ENCODE measurements around the gene TECTB. TPM values are rescaled to one million over a fixed set of nuclear protein-coding genes. Genes with fewer than 3 reads are reported as not detected.

TECTB gene
- total RNA-seq, 1 experiment from 2014 or later: not detected

DNA sequence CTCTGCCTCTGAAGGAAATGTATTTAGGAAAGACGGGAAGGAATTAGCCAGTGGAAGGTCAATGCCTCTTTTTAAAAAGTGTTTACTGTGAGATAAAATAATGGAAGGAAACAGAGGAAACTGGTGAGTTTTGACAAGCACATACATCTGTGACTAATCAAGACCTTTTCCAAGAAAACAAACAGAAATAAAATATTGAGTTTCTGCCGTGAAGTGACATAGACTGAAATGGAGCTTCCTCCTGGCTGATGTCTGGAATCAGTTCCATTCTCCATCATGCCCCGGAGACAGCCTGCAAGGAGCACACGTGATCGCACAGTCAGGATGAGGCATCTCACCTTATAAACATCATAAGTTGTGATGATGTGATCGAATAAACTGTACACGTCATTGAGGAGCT is 30.7 kb downstream of the TECTB start:
- DNase-seq (ENCODE audit: low read depth, low spot score) (peak; percentile 27), ATAC-seq (no peak)
- Histone ChIP-seq H3K36me3 (ENCODE audit: control insufficient read depth, insufficient read depth, low read length) (no peaks in the 10 kb centered on the region), H3K27ac (ENCODE audit: low read length) (no peak overlapping the region), H3K4me3 (ENCODE audit: low read depth in 2 of 2, low read length in 2 of 2) (no peak overlapping the region), H3K4me1 (ENCODE audit: control insufficient read depth, insufficient read depth, low read length) (no peaks in the 10 kb centered on the region), H3K9me3 (ENCODE audit: control insufficient read depth, insufficient read depth, low read depth, low read length) (no peaks in the 10 kb centered on the region), H3K27me3 (ENCODE audit: control insufficient read depth, insufficient read depth, low read length) (peaks cover 16% of the 10 kb centered on the region)
- CTCF ChIA-PET: interaction anchor here (0.7 to 1.0 kb wide), 2 partner anchors 13 to 158 kb away, joined by 3 to 8 read pairs; no protein-coding TSS in a partner anchor
- intact Hi-C loops (cut with micrococcal nuclease; ENCODE audit: unreplicated experiment) (loop anchor here (2.0 to 10.0 kb wide), 2 partner anchors 173 to 559 kb away; no protein-coding TSS in a partner anchor), in situ Hi-C loops (cut with HindIII; ENCODE audit: low pct_unique_long_range_greater_than_20kb, low sequenced_read_pairs) (no loop called here)
- TF ChIP-seq SIN3A (IDR thresholded peaks at IDR 0.05; ENCODE audit: borderline replicate concordance, insufficient read depth, low read depth, low read length) (no peak), POLR2AphosphoS5 (IDR thresholded peaks at IDR 0.05; ENCODE audit: low read depth, low read length) (no peak), REST (IDR thresholded peaks at IDR 0.05; ENCODE audit: insufficient read depth in 1 of 2, low read depth in 2 of 2, low read length in 1 of 2) (no peak), TCF7L2 (IDR thresholded peaks at IDR 0.05; ENCODE audit: low read depth, low read length) (no peak)
- TF ChIP-seq, protein P1, sequence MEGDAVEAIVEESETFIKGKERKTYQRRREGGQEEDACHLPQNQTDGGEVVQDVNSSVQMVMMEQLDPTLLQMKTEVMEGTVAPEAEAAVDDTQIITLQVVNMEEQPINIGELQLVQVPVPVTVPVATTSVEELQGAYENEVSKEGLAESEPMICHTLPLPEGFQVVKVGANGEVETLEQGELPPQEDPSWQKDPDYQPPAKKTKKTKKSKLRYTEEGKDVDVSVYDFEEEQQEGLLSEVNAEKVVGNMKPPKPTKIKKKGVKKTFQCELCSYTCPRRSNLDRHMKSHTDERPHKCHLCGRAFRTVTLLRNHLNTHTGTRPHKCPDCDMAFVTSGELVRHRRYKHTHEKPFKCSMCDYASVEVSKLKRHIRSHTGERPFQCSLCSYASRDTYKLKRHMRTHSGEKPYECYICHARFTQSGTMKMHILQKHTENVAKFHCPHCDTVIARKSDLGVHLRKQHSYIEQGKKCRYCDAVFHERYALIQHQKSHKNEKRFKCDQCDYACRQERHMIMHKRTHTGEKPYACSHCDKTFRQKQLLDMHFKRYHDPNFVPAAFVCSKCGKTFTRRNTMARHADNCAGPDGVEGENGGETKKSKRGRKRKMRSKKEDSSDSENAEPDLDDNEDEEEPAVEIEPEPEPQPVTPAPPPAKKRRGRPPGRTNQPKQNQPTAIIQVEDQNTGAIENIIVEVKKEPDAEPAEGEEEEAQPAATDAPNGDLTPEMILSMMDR (IDR thresholded peaks at IDR 0.05): no peak
- POLR2A ChIA-PET: no interaction called here
- BruUV-seq (replicated peaks): no TSS peak

DNA sequence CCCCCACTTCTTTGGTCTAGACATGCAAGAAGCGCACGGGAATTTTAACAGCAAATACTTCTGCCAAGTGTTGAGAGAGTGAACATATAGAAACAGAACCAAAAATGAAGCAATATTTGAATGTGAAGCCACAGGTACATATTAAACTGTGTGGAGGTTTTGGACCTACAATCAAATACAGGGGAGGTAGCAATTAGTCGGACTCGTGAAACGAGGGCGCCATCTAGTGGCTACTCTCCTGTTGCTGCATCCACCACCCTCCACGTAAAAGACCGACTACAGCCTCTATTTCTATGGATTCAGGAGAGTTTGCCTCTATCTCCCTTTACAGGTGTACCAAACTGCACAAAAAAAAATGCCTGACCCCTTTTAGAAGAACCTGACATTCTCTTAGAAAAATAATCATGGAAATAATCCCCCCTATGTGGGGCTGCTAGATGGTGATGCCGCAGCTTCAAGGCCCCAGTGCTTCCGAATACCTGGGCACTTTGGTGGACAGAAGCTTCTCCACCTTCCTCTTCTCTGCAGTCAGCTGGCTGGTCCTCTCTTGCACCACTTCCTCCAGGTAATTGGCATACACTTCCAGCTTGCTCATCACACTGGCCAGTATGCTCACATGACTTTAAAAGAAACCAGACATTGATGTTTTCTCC is 31.7 kb downstream of the TECTB start:
- intact Hi-C loops (cut with micrococcal nuclease; ENCODE audit: unreplicated experiment) (loop anchor here (2.0 to 10.0 kb wide), 3 partner anchors 157 to 560 kb away; no protein-coding TSS in a partner anchor), in situ Hi-C loops (cut with HindIII; ENCODE audit: low pct_unique_long_range_greater_than_20kb, low sequenced_read_pairs) (no loop called here)
- TF ChIP-seq, protein P1 (IDR thresholded peaks at IDR 0.05): peak; percentile 97
- TF ChIP-seq REST (IDR thresholded peaks at IDR 0.05; ENCODE audit: insufficient read depth in 1 of 2, low read depth in 2 of 2, low read length in 1 of 2) (no peak), SIN3A (IDR thresholded peaks at IDR 0.05; ENCODE audit: borderline replicate concordance, insufficient read depth, low read depth, low read length) (no peak), TCF7L2 (IDR thresholded peaks at IDR 0.05; ENCODE audit: low read depth, low read length) (no peak)
- Histone ChIP-seq H3K27me3 (ENCODE audit: control insufficient read depth, insufficient read depth, low read length) (peaks cover 19% of the 10 kb centered on the region), H3K27ac (ENCODE audit: low read length) (no peak overlapping the region), H3K4me3 (ENCODE audit: low read depth in 2 of 2, low read length in 2 of 2) (no peak overlapping the region), H3K9me3 (ENCODE audit: control insufficient read depth, insufficient read depth, low read depth, low read length) (no peaks in the 10 kb centered on the region), H3K4me1 (ENCODE audit: control insufficient read depth, insufficient read depth, low read length) (no peaks in the 10 kb centered on the region), H3K36me3 (ENCODE audit: control insufficient read depth, insufficient read depth, low read length) (no peaks in the 10 kb centered on the region)
- peak; percentile 96 for ATAC-seq
- no TSS peak for BruUV-seq (replicated peaks)
- ChIA-PET POLR2A (no interaction called here), CTCF (interaction anchor here (0.6 to 1.8 kb wide), 7 partner anchors 9 to 1596 kb away, joined by 3 to 5 read pairs (median 3); no protein-coding TSS in a partner anchor)
- DNase-seq (ENCODE audit: low read depth, low spot score): peak; percentile 59

Measured in Panc1 (cell line).